Endothelial cell of umbilical vein (primary cell): ENCODE data around the gene EFHC2. TPM values are rescaled to one million over a fixed set of nuclear protein-coding genes. Genes with fewer than 3 reads are reported as not detected.

ENCODE experiments used
- BruUV-seq: library from RNA; stranded (reverse); fragments of 400-500 nt; replicated peaks from 2 replicates; lab custom pipeline; 2021; lab: Mats Ljungman, UMichigan
- CTCF ChIA-PET: fragments of 300-600, 350-600 bp; sonication (Branson Sonifier 250); formaldehyde crosslinking; loops from one replicate; lab custom pipeline; 2021; ENCODE audit warnings: antibody characterized with exemption, inconsistent platforms; lab: Charles Lee
- POLR2A ChIA-PET: fragments of 300-600, 350-600 bp; sonication (Branson Sonifier 250); formaldehyde crosslinking; loops from one replicate; lab custom pipeline; 2021; ENCODE audit warnings: antibody characterized with exemption, inconsistent platforms; lab: Charles Lee
- DNase-seq: peaks from one replicate; pipeline ENCODE4 v3.0.0-alpha.2; 2011; ENCODE audit warnings: low read depth, low spot score
- FAIRE-seq: peaks from 2 replicates; lab custom pipeline; 2011; peaks lifted over from hg19 to GRCh38; lab: Jason Lieb, UNC
- H2AFZ ChIP-seq: 2 replicates; pipeline ENCODE4 v1.6.0; 2012; ENCODE audit warnings: low read depth, low read length, control low read depth, inconsistent platforms
- H3K27ac ChIP-seq: 2 replicates; pipeline ENCODE4 v1.5.1; 2011; ENCODE audit warnings: low read depth, mild to moderate bottlenecking, control low read depth, low read length, moderate library complexity; ENCODE audit not compliant: insufficient read depth
- H3K27me3 ChIP-seq, 2 experiments: 2 replicates each; pipeline versions ENCODE4 v1.6.0 to v1.6.1; 2011; ENCODE audit warnings: low read length in 2 of 2, mixed read lengths in 1 of 2; ENCODE audit not compliant: control insufficient read depth in 2 of 2, insufficient read depth in 2 of 2
- H3K36me3 ChIP-seq, 2 experiments: 2 replicates in 1 of 2; 3 replicates in 1 of 2; pipeline ENCODE4 v1.5.1; 2011; ENCODE audit warnings: low read length in 2 of 2, mild to moderate bottlenecking in 1 of 2, moderate library complexity in 1 of 2; ENCODE audit not compliant: control insufficient read depth in 2 of 2, insufficient read depth in 2 of 2; ENCODE audit errors: extremely low read depth in 1 of 2
- H3K4me1 ChIP-seq: 3 replicates; pipeline ENCODE4 v1.5.1; 2011; ENCODE audit warnings: mild to moderate bottlenecking, low read length; ENCODE audit not compliant: control insufficient read depth, insufficient read depth; ENCODE audit errors: extremely low read depth
- H3K4me2 ChIP-seq: 2 replicates; pipeline ENCODE4 v1.6.1; 2011; ENCODE audit warnings: low read length, control low read depth, mixed read lengths; ENCODE audit not compliant: insufficient read depth
- H3K4me3 ChIP-seq, 3 experiments: fragments of 200-600 bp in 1 of 3; sonication (generic), shearing (Covaris generic) in 1 of 3; replicated peaks in 1 of 3; 2 replicates each; pipeline ENCODE4 v1.5.1; 2011 to 2016; ENCODE audit warnings: control low read depth in 3 of 3, low read length in 3 of 3, mild to moderate bottlenecking in 2 of 3, inconsistent platforms in 1 of 3, low read depth in 1 of 3, moderate library complexity in 1 of 3; ENCODE audit not compliant: insufficient read depth in 1 of 3
- H3K79me2 ChIP-seq: 2 replicates; pipeline ENCODE4 v1.6.0; 2012; ENCODE audit warnings: low read length, inconsistent platforms; ENCODE audit not compliant: control insufficient read depth, insufficient read depth
- H3K9ac ChIP-seq: replicated peaks from 2 replicates; pipeline ENCODE3; 2011; ENCODE audit warnings: low read length, control low read depth; ENCODE audit not compliant: insufficient read depth; ENCODE audit errors: extremely low read depth
- H3K9me1 ChIP-seq: replicated peaks from 3 replicates; pipeline ENCODE4 v1.6.0; 2011; ENCODE audit warnings: mild to moderate bottlenecking, low read length; ENCODE audit not compliant: control insufficient read depth, insufficient read depth; ENCODE audit errors: extremely low read depth
- H3K9me3 ChIP-seq: replicated peaks from 2 replicates; pipeline ENCODE4 v1.5.1; 2012; ENCODE audit warnings: low read length, inconsistent platforms; ENCODE audit not compliant: control insufficient read depth, insufficient read depth
- H4K20me1 ChIP-seq: replicated peaks from 2 replicates; pipeline ENCODE3; 2011; ENCODE audit warnings: mild to moderate bottlenecking, low read length; ENCODE audit not compliant: control insufficient read depth, insufficient read depth; ENCODE audit errors: extremely low read depth
- EZH2 ChIP-seq: IDR thresholded peaks from 2 replicates; pipeline ENCODE4 v1.6.1; 2012; ENCODE audit warnings: borderline replicate concordance, low read depth, mild to moderate bottlenecking, moderate library complexity, low read length, inconsistent platforms; ENCODE audit not compliant: severe bottlenecking
- FOS ChIP-seq: IDR thresholded peaks from 2 replicates; pipeline ENCODE4 v1.6.1; 2011; ENCODE audit warnings: mild to moderate bottlenecking, low read length, moderate library complexity, borderline replicate concordance; ENCODE audit not compliant: insufficient read depth
- GATA2 ChIP-seq: IDR thresholded peaks from 2 replicates; pipeline ENCODE4 v1.7.0; 2011; ENCODE audit warnings: low read depth, mild to moderate bottlenecking, moderate library complexity, mixed read lengths, low read length; ENCODE audit not compliant: insufficient read length, insufficient read depth
- JUN ChIP-seq: IDR thresholded peaks from 2 replicates; pipeline ENCODE4 v1.6.1; 2011; ENCODE audit warnings: borderline replicate concordance, low read depth; ENCODE audit not compliant: insufficient read length, insufficient read depth
- dilution Hi-C: fragments of 300-500 bp; cut with MboI; formaldehyde crosslinking; loops from one replicate; pipeline ENCODE4 v1.15.0; 2019; ENCODE audit warnings: low sequenced_read_pairs; ENCODE audit not compliant: extremely low pct_ligation_motif_present
- intact Hi-C: fragments of 100-400 bp; cut with micrococcal nuclease; formaldehyde crosslinking; loops from one replicate; pipeline ENCODE4 v1.10.0; 2022
- polyA plus RNA-seq, 4 experiments: library from polyadenylated mRNA; depleted of rRNA in 3 of 4; stranded (reverse) in 3 of 4; unstranded in 1 of 4; fragments of >200 nt; gene quantifications; 2 replicates each; pipeline versions ENCODE4 v1.2.1 to v1.2.3, GENCODE V29; 2011 to 2012; ENCODE audit warnings: missing spikeins in 1 of 4
- total RNA-seq: library from RNA; stranded (reverse); gene quantifications from 2 replicates; pipeline ENCODE4 v1.2.3, GENCODE V29; 2021

EFHC2 gene
- total and polyA plus RNA-seq, 2 donors (not counting 3 experiments of a cell fraction or from before 2014, with no cell fraction given): not detected

DNA sequence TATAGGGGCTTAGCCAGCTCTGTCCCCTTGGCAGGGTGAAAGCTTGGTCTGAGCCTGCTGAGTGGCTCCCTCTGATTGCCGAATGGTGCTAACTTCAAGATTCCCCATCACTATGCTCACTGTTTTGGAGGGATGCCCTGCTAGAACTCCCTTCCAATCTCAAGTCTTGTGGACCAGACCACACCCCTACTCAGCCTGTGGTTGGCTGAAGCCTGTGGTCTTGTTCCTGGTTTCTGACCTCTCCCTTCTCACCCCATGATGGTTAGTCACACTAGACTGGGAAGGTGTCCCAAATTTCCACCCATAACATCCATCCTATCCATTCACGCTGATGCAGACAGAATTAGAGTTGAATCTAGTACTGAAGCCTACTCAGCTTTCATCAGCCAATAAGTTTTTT, 185.6 kb downstream of the EFHC2 start:
- Histone ChIP-seq H3K27ac (no peak overlapping the region), H3K79me2 (no peaks in the 10 kb centered on the region), H3K9me3 (no peaks in the 10 kb centered on the region), H3K36me3 (no peaks in the 10 kb centered on the region), H3K9me1 (no peaks in the 10 kb centered on the region), H2AFZ (no peak overlapping the region), H3K4me2 (no peak overlapping the region), H3K27me3 (no peaks in the 10 kb centered on the region), H3K4me1 (no peaks in the 10 kb centered on the region), H3K9ac (no peak overlapping the region), H4K20me1 (no peaks in the 10 kb centered on the region), H3K4me3 (no peak overlapping the region)
- BruUV-seq: no TSS peak
- ChIA-PET POLR2A (no interaction called here), CTCF (no interaction called here)
- TF ChIP-seq GATA2: no peak
- intact Hi-C loops: no loop called here
- FAIRE-seq: no peak
- dilution Hi-C loops: no loop called here
- no peak for DNase-seq

DNA sequence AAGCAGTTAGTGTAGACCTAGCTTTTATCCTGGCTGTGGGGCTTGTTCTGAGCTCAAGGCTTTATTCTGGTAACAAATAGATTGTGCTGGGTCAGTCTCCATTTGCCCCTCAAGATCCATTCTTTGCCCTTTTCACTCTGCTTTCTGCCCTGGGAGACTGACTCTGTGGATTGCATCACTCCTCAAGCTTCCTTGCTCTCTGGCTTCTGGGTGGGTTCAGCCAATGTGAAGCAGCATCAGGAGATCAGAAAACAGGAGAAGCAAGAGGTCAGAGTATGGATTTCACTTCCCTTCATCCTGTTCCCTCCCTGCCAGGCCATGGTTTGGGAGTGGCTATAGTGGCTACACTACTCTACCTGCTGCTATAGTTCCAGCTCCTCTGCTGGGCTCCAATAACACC, 186.2 kb downstream of the EFHC2 start:
- TF ChIP-seq GATA2: no peak
- TF ChIP-seq FOS: no peak
- no peak for TF ChIP-seq JUN
- TF ChIP-seq EZH2: no peak
- Histone ChIP-seq H3K4me3 (no peak overlapping the region), H3K4me2 (no peak overlapping the region), H3K36me3 (no peaks in the 10 kb centered on the region), H3K27me3 (no peaks in the 10 kb centered on the region), H3K79me2 (no peaks in the 10 kb centered on the region), H3K4me1 (no peaks in the 10 kb centered on the region), H3K9ac (no peak overlapping the region), H3K9me3 (no peaks in the 10 kb centered on the region), H3K9me1 (no peaks in the 10 kb centered on the region), H2AFZ (no peak overlapping the region), H3K27ac (no peak overlapping the region), H4K20me1 (no peaks in the 10 kb centered on the region)
- no TSS peak for BruUV-seq
- ChIA-PET CTCF (no interaction called here), POLR2A (no interaction called here)
- FAIRE-seq (no peak), DNase-seq (no peak)
- dilution Hi-C loops (no loop called here), intact Hi-C loops (no loop called here)
